ENCODE measurements around the gene EYA3.

The EYA3 gene

DNA sequence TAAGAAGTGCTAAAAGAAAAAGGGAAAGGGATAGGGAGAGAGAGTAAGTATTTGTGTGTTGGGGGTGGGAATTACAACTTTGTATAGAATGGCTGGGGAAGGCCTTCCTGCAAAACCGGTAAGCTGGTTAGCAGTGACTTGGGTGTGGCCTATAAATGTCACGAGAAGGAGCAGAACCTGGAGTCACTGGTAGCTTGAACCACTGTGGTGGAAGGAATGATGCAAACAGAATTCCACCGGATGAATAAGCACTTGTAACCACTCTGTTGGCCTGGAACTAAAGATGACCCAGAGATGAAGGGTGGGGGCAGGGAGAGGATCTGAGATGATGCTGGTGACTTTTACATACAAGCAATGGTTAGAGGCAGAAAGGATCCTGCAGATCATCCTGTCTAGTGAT, 119.7 kb downstream of the EYA3 start:
- no peaks in the 10 kb centered on the region for H3K9me3 Mint-ChIP-seq
- H3K27me3 Mint-ChIP-seq = no peaks in the 10 kb centered on the region
- ATAC-seq (ENCODE audit: low read depth) = no peak
- peaks cover 10% of the 10 kb centered on the region for H3K4me1 Mint-ChIP-seq
- no peak overlapping the region for H3K4me3 Mint-ChIP-seq
- H3K36me3 Mint-ChIP-seq = peaks cover 23% of the 10 kb centered on the region
- no peak for DNase-seq (ENCODE audit: low spot score in 2 of 2)
- peak overlapping the region; percentile 56 for H3K27ac Mint-ChIP-seq

DNA sequence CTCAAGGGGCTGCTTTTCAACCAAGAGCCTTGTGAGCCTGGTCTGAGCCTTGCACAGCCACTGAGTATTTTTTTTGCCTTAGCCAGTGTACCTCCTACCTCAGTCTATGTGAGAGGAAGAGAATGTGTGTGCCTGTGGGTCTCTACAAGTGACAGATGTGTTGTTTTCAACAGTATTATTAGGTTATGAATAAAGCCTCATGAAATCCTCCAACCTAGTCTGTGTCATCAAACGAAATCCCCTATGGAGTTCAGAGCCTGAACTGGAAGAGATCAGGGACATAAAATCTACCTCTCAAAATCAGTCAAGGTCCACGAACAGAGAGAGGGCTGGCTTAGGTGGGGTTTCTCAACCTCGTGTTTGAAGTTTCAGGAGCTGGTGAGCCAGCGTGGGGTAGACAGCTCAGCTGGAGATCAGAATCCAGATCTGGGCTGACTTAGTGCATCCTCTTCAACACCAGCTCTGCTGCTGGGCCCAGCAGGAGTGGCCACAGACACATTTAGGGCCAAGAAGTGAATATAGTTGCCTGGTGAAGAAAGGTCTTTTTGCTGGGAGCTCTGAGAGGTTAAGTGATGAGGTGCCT, 120.4 kb downstream of the EYA3 start:
- no peak for DNase-seq (ENCODE audit: low spot score in 2 of 2)
- no peaks in the 10 kb centered on the region for H3K27me3 Mint-ChIP-seq
- H3K4me1 Mint-ChIP-seq = peaks cover 10% of the 10 kb centered on the region
- H3K4me3 Mint-ChIP-seq = no peak overlapping the region
- peak overlapping the region; percentile 56 for H3K27ac Mint-ChIP-seq
- H3K9me3 Mint-ChIP-seq = no peaks in the 10 kb centered on the region
- ATAC-seq (ENCODE audit: low read depth) = no peak
- H3K36me3 Mint-ChIP-seq = peaks cover 19% of the 10 kb centered on the region

DNA sequence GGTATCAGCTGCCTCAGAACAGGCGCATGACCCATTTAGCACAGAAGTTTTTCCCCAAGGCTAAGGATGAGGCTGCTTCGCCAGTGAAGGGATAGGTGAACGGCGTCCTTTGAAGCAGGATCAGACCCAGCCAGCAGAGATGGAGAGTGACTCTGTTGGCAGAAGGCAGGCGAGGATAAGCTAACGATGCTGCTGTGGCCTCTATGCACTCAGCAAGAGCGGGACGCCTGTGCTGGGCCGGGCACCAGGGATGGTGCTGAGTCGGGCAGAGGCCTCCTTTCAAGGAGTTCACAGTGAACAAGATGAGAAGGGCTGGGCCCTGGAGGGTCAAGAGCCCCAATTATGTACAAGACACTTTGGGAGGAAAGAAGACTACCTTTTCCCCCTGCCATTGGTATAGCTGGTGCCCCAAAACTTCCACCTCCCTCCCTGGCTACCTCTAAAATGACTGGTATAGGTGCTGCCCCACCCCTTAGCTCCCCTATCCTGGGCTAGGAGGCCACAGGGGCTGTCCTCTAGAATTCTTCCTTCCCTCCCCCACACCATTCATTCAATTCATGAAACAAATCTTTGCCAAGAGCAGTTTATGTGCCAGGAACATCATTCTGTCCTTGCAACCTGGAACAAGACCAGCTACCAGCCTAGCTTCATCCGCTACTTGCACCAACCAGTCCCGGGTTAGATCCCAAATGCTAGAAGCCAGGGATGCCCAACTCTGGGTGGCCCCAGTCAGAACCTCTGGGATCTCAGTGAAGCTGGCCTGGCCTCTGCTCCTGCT, 121.1 kb downstream of the EYA3 start:
- DNase-seq (ENCODE audit: low spot score in 2 of 2) = no peak
- H3K4me1 Mint-ChIP-seq = peaks cover 10% of the 10 kb centered on the region
- peak overlapping the region; percentile 10 for H3K27ac Mint-ChIP-seq
- no peaks in the 10 kb centered on the region for H3K27me3 Mint-ChIP-seq
- no peaks in the 10 kb centered on the region for H3K9me3 Mint-ChIP-seq
- peaks cover 16% of the 10 kb centered on the region for H3K36me3 Mint-ChIP-seq
- H3K4me3 Mint-ChIP-seq = no peak overlapping the region
- ATAC-seq (ENCODE audit: low read depth) = no peak

- Mint-ChIP-seq H3K4me3 (no peak overlapping the region), H3K27ac (peak overlapping the region; percentile 10), H3K4me1 (peaks cover 13% of the 10 kb centered on the region), H3K27me3 (no peaks in the 10 kb centered on the region), H3K36me3 (peaks cover 16% of the 10 kb centered on the region), H3K9me3 (no peaks in the 10 kb centered on the region)
- DNase-seq (ENCODE audit: low spot score in 2 of 2) = no peak
- ATAC-seq (ENCODE audit: low read depth) = no peak
Observed at GRCh38 chr1:27966402-27967105, 121.9 kb downstream of the EYA3 start.

DNA sequence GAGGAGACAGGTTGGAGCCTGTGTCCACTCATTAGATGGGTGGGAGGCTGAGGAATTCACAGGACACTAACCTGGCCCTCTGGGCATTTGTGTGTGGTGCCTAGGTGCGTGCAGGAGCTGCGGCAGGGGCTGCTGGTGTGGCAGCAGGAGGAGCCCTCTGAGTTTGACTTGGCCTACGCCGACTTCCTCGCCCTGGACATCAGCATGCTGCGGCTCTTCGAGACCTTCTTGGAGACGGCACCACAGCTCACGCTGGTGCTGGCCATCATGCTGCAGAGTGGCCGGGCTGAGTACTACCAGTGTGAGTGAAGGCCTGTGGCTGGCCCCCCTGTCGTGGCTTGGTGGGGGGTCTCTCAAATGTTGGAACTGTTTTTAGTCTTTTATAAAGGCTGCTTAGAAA, 125.0 kb downstream of the EYA3 start:
- Mint-ChIP-seq H3K9me3 (no peaks in the 10 kb centered on the region), H3K27ac (no peak overlapping the region), H3K4me3 (no peak overlapping the region), H3K27me3 (no peaks in the 10 kb centered on the region), H3K36me3 (peaks cover 14% of the 10 kb centered on the region), H3K4me1 (peaks cover 15% of the 10 kb centered on the region)
- ATAC-seq (ENCODE audit: low read depth) (no peak), DNase-seq (ENCODE audit: low spot score in 2 of 2) (no peak)

DNA sequence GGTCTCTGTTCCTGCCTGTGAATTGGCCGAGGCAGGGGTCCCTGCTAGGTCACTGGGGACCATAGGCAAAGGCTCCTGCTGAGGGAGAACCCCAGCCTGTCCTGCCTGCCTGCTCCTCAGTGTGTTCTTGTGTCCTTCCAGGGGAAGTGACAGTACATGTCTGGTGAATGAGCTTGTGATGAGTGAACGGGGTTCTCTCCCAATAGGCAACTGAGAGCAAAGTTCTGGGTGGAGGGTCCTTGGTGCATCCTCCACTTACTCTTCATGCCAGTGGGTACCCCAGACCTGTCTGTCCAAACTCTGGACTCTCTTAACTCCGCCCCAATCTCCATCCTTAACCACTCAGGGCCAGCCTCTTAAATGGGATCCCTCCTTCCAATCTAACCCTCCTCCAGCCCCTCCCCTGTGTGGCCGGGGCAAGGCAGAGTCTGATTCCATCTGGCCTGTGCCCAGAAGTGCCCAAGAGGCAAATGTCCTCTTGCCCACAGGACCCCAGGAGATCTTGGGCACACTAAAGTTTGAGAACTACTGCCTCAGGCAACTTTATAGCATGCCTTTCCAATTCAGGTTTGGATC, 126.7 kb downstream of the EYA3 start:
- Mint-ChIP-seq H3K27ac (no peak overlapping the region), H3K36me3 (peaks cover 7% of the 10 kb centered on the region), H3K27me3 (peaks cover 1% of the 10 kb centered on the region), H3K4me3 (peak overlapping the region; percentile 86), H3K9me3 (no peaks in the 10 kb centered on the region), H3K4me1 (peaks cover 13% of the 10 kb centered on the region)
- ATAC-seq (ENCODE audit: low read depth) = no peak
- DNase-seq (ENCODE audit: low spot score in 2 of 2) = no peak

DNA sequence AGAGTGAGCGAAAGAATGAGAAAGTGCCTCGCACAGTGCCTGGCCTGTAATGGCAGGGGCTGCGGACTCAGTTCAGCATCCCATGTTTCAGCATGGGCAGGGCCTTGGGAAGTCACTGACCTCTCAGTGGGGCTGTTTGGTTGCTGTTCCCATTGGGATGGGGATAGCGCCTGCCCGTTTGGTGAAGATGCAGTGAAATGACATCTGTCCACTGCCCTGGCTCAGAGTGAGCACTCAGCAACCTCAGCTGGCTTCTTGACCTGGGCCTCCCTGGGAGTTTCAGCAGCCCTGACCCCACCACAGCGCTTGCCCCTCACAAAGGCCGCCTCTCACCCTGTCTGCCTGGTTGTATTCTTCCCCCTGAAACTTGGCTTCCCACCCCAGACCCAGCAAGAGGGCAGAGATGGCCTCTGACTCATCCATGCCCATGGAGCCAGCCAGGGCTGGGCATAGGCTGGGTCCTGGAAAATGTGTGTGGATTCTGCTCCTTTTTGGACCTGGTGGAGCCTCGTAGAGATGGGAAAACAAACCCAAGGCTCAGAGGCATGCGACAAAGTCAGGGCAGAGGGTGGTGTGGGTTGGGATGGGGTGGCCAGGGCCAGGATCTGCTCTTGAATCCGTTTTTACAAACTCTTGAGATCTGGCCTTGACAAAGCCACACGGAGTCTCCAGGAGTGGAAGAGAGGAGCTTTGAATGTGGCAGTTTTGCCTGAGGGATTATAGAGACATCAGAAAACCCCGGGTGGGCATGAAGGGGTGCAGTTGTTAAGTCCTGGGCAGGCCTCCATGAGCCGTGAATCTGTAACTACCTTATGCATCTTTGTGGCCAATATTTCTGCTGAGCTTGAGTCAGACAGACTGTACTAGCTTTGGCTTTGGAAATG, 127.4 kb downstream of the EYA3 start:
- no peak for DNase-seq (ENCODE audit: low spot score in 2 of 2)
- peaks cover 3% of the 10 kb centered on the region for H3K27me3 Mint-ChIP-seq
- H3K36me3 Mint-ChIP-seq = peaks cover 5% of the 10 kb centered on the region
- ATAC-seq (ENCODE audit: low read depth) = no peak
- H3K4me1 Mint-ChIP-seq = peaks cover 13% of the 10 kb centered on the region
- H3K9me3 Mint-ChIP-seq = no peaks in the 10 kb centered on the region
- no peak overlapping the region for H3K27ac Mint-ChIP-seq
- H3K4me3 Mint-ChIP-seq = peak overlapping the region; percentile 86

DNA sequence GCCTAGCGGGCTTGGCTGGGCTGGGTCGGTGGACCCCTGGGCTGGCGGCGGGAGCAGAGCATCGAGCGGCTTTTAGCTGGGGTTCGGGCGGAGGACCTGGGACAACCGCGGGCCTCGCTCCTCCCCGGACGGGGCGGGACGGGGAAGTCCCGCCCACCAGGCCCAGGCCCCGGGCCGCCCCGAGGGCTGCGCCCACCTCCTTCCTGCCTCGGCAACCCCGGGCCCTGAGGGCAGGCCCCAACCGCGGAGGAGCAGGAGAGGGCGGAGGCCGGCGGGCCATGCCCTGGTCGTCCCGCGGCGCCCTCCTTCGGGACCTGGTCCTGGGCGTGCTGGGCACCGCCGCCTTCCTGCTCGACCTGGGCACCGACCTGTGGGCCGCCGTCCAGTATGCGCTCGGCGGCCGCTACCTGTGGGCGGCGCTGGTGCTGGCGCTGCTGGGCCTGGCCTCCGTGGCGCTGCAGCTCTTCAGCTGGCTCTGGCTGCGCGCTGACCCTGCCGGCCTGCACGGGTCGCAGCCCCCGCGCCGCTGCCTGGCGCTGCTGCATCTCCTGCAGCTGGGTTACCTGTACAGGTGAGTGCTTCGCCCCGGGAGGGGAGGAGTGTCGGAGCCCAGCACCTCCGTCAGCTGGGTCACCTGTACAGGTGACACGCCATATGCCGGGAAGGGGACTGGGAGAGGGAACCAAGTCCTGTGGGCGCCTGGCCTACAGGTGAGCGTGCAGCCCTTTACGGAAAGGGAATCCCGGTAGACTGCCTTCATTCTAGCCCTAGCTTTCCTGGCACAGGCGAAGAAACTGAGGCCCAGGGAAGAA, 128.4 kb downstream of the EYA3 start, which contains the start of gene XKR8:
Gene XKR8, plus strand, starts transcription at position 182 of the 812 bp plus-strand sequence. Its CDS starts 97 bp downstream, at position 279.
- Mint-ChIP-seq H3K4me1 (peaks cover 13% of the 10 kb centered on the region), H3K4me3 (peak within 1 kb of the TSS; percentile 86), H3K27me3 (peaks cover 3% of the 10 kb centered on the region), H3K36me3 (peaks cover 4% of the 10 kb centered on the region), H3K27ac (peak within 1 kb of the TSS; percentile 38), H3K9me3 (no peaks in the 10 kb centered on the region)
- peak; percentile 77 to 80 for DNase-seq (ENCODE audit: low spot score in 2 of 2)
- peak; percentile 98 for ATAC-seq (ENCODE audit: low read depth)

DNA sequence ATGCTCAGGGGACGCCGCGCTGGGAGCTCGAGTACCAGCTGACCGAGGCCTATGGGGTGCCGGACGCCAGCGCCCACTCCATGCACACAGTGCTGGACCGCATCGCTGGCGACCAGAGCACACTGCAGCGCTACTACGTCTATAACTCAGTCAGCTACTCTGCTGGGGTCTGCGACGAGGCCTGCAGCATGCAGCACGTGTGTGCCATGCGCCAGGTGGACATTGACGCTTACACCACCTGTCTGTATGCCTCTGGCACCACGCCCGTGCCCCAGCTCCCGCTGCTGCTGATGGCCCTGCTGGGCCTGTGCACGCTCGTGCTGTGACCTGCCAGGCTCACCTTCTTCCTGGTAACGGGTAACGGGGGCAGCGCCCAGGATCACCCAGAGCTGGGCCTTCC, 129.9 kb downstream of the EYA3 start:
- Mint-ChIP-seq H3K9me3 (no peaks in the 10 kb centered on the region), H3K4me1 (peaks cover 13% of the 10 kb centered on the region), H3K27me3 (peaks cover 3% of the 10 kb centered on the region), H3K36me3 (peaks cover 2% of the 10 kb centered on the region), H3K4me3 (no peak overlapping the region), H3K27ac (no peak overlapping the region)
- DNase-seq (ENCODE audit: low spot score in 2 of 2) (no peak), ATAC-seq (ENCODE audit: low read depth) (no peak)

GRCh38 chr1:27957655-27958054, 130.8 kb downstream of the EYA3 start:
- Mint-ChIP-seq H3K9me3 (no peaks in the 10 kb centered on the region), H3K4me3 (no peak overlapping the region), H3K27me3 (peaks cover 3% of the 10 kb centered on the region), H3K27ac (no peak overlapping the region), H3K36me3 (no peaks in the 10 kb centered on the region), H3K4me1 (peaks cover 13% of the 10 kb centered on the region)
- DNase-seq (ENCODE audit: low spot score in 2 of 2) (no peak), ATAC-seq (ENCODE audit: low read depth) (no peak)

DNA sequence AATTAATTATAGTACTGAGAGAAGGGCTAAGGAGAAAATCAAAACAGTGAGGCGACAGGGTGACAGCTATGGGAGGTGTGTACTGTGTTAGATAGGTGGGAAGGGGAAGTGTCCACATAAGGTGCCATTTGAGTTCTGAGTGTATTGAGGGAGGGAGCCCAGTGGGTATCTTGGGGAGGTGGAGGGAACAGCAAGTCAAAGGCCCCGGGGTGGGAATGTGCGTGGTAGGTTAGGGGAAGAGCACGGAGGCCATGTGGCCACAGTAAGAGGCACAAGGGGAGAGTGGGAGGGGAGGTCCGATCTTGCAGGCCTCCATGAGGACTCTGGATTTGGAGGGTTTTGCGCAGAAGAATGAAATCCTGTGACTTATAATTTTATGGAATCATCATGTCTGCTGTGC, 131.6 kb downstream of the EYA3 start:
- ATAC-seq (ENCODE audit: low read depth) (no peak), DNase-seq (ENCODE audit: low spot score in 2 of 2) (no peak)
- H3K27ac Mint-ChIP-seq = no peak overlapping the region
- no peaks in the 10 kb centered on the region for H3K36me3 Mint-ChIP-seq
- no peak overlapping the region for H3K4me3 Mint-ChIP-seq
- peaks cover 3% of the 10 kb centered on the region for H3K27me3 Mint-ChIP-seq
- peaks cover 11% of the 10 kb centered on the region for H3K4me1 Mint-ChIP-seq
- no peaks in the 10 kb centered on the region for H3K9me3 Mint-ChIP-seq

- H3K4me1 Mint-ChIP-seq = peaks cover 4% of the 10 kb centered on the region
- ATAC-seq (ENCODE audit: low read depth) (no peak), DNase-seq (ENCODE audit: low spot score in 2 of 2) (no peak)
- no peaks in the 10 kb centered on the region for H3K36me3 Mint-ChIP-seq
- H3K9me3 Mint-ChIP-seq = no peaks in the 10 kb centered on the region
- H3K27me3 Mint-ChIP-seq = peaks cover 3% of the 10 kb centered on the region
- H3K4me3 Mint-ChIP-seq = no peak overlapping the region
- H3K27ac Mint-ChIP-seq = no peak overlapping the region
Observed at GRCh38 chr1:27955076-27955475, 133.3 kb downstream of the EYA3 start.

GRCh38 chr1:27954186-27954585, 134.2 kb downstream of the EYA3 start:
- no peaks in the 10 kb centered on the region for H3K9me3 Mint-ChIP-seq
- ATAC-seq (ENCODE audit: low read depth) (no peak), DNase-seq (ENCODE audit: low spot score in 2 of 2) (no peak)
- peaks cover 3% of the 10 kb centered on the region for H3K27me3 Mint-ChIP-seq
- H3K36me3 Mint-ChIP-seq = no peaks in the 10 kb centered on the region
- peaks cover 2% of the 10 kb centered on the region for H3K4me1 Mint-ChIP-seq
- H3K27ac Mint-ChIP-seq = no peak overlapping the region
- no peak overlapping the region for H3K4me3 Mint-ChIP-seq
